Suprapubic skin (tissue), 4 donors: ENCODE measurements around the gene TSPAN12.

Experiments used
- EP300 ChIP-seq: sonication (generic); formaldehyde crosslinking; IDR thresholded peaks from one replicate; pipeline ENCODE4 v1.6.1; 2017; ENCODE audit warnings: antibody characterized with exemption
- POLR2A ChIP-seq, 2 donors: fragments of 450-650 bp; IDR thresholded peaks; one replicate each; pipeline ENCODE4 v1.6.1; 2017; ENCODE audit warnings: antibody characterized with exemption in 2 of 2, mild to moderate bottlenecking in 2 of 2, moderate library complexity in 2 of 2
- POLR2AphosphoS5 ChIP-seq, 3 donors: sonication (generic); formaldehyde crosslinking; IDR thresholded peaks; one replicate each; pipeline ENCODE4 v1.6.1; 2017; ENCODE audit warnings: antibody characterized with exemption in 3 of 3
- TF ChIP-seq, protein P1 (sequence below), 2 donors: fragments of 200-600 bp in 1 of 2; fragments of 450-650 bp in 1 of 2; sonication (generic) in 1 of 2; IDR thresholded peaks; one replicate each; pipeline ENCODE4 v1.5.1; 2016 to 2019; ENCODE audit warnings: antibody characterized with exemption in 2 of 2, mild to moderate bottlenecking in 1 of 2, moderate library complexity in 1 of 2

DNA sequence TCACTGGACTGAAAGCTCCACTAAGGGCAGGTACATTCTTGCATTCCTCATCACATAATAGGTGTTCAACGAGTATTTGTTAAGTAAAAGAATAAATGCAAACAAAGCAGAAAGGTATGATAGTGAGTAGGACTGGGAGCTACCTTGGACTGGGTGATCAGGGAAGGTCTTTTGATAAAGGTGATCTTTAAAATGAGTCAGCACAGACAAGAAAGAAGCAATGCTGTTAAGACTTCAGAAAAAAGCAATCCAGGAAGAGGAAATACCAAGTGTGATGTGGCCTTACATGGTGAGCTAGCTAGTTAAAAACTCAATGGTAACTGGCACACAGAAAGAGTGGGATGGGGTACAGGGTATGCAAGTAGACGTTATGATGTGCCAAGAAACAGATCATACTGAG, 40.1 kb downstream of the TSPAN12 start:
- TF ChIP-seq POLR2AphosphoS5 (IDR thresholded peaks at IDR 0.05) = no peak
- TF ChIP-seq, protein P1, sequence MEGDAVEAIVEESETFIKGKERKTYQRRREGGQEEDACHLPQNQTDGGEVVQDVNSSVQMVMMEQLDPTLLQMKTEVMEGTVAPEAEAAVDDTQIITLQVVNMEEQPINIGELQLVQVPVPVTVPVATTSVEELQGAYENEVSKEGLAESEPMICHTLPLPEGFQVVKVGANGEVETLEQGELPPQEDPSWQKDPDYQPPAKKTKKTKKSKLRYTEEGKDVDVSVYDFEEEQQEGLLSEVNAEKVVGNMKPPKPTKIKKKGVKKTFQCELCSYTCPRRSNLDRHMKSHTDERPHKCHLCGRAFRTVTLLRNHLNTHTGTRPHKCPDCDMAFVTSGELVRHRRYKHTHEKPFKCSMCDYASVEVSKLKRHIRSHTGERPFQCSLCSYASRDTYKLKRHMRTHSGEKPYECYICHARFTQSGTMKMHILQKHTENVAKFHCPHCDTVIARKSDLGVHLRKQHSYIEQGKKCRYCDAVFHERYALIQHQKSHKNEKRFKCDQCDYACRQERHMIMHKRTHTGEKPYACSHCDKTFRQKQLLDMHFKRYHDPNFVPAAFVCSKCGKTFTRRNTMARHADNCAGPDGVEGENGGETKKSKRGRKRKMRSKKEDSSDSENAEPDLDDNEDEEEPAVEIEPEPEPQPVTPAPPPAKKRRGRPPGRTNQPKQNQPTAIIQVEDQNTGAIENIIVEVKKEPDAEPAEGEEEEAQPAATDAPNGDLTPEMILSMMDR (IDR thresholded peaks at IDR 0.05) = no peak
- TF ChIP-seq POLR2A (IDR thresholded peaks at IDR 0.05) = no peak
- no peak for TF ChIP-seq EP300
